ENCODE results near the gene TARDBP.
"Not testable (repeated sequence)": the region's sequence is repeated elsewhere in the genome, so short reads cannot be mapped to it uniquely, and the experiment has no call there.

The TARDBP gene

DNA sequence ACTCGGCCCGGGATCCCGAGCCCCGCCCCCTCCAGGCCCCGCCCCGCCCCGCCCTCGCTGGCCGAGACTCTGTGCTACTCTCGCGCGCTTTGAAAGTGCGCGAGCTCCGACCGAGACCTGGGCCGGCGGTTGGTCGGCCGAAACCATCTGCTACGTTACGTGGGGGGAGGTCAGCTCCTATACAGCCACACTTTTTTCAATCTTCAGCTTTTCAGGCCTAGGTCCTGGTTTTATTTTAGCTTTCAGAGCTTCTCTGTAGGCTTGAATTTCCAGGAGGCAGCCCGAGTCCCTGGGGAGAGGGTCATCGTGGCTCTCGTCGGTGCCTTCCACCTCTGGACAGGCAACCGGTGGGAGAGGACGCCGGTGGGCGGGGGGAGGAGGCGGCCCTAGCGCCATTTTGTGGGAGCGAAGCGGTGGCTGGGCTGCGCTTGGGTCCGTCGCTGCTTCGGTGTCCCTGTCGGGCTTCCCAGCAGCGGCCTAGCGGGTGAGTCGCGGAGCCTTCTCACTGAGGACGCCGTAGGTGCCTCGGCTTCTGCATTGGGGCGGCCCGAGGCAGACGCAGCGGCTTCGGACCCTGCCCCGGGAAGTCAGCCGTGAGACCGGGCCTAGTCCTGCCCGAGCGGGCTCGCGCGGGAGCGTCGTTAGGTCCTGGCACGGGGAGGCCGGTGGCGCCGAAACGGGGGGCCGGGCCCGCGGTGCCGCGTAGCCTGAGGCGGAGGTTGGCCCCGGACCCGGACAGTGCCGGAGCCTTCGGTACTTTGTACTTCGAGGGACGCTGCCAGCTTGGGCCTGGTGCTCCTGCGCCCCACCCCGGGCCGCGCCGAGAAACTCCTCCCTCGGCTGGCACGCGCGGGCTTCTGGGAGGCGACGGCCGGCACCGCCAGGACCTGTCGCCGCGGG, at the start of gene TARDBP:
Gene TARDBP, plus strand, starts transcription at position 395 of the 900 bp plus-strand sequence. CDS start 1,074 bp downstream, outside the sequence.
- peak; percentile 76 for DNase-seq (ENCODE audit: low read depth)

DNA sequence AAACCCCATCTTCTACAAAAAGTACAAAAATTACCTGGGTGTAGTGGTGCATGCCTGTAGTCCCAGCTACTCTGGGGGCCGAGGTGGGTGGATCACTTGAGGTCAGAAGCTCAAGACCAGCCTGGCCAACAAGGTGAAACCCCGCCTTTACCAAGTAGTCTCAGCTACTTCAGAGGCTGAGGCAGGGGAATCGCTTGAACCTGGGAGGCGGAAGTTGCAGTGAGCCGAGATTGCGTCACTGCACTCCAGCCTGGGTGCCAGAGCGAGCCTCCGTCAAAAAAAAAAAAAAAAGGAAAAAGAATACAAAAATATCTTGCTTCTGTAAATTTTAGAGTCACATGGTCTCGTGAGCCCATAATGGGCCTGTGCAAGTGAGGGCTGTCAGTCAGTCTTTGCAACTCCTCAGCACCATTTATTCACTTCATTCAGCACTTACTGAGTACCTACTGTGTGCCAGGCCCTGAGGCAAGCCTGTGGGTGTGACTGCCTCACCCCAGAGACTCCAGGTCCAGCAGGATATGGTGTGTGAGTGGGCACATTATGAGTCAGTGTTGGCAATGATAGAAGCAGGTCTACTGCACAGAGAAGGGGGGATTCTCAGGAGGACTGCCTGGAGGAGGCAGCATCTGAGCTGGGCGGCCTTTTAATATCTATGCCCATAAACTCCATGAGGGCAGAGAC, 46.8 kb upstream of the TARDBP start:
- DNase-seq (ENCODE audit: low read depth), result no peak

DNA sequence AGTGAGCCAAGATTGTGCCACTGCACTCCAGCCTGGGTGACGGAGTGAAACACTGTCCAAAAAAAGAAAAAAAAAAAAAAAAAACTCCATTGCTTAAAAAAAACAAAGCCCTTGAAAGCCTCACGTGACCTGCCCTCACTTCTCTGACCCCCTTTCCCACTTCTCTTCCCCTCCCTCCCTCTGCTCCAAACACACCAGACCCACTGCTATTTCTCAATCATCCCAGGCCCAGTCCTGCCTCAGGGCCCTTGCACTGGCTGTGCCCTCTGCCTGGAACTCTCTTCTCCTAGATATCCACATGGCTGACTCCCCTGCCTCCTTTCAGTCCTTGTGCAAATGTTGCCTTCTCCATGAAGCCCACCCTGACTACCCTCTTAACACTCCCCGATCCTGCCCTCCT, 45.4 kb upstream of the TARDBP start:
- no peak for DNase-seq (ENCODE audit: low read depth)

DNA sequence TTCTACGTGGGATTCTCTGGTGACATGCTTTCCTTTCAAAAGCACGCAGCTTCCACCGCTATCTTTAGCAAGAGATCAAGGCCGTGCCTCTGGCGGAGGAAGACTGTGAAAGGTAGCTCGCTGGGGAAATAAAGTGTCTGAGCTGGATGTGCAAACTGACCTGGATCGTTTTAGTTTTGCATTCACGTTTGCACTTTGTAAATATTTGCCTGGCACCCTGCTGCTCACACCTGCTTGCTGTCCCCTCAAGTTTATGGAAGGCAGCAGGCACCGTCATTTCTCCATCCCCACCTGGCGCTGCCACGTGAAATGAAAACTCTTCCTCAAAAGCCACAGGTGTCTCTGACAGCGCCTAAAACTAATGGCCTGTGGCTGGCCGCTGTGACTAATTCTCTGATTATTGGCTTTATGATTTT, 44.0 kb upstream of the TARDBP start:
- no peak for DNase-seq (ENCODE audit: low read depth)

DNA sequence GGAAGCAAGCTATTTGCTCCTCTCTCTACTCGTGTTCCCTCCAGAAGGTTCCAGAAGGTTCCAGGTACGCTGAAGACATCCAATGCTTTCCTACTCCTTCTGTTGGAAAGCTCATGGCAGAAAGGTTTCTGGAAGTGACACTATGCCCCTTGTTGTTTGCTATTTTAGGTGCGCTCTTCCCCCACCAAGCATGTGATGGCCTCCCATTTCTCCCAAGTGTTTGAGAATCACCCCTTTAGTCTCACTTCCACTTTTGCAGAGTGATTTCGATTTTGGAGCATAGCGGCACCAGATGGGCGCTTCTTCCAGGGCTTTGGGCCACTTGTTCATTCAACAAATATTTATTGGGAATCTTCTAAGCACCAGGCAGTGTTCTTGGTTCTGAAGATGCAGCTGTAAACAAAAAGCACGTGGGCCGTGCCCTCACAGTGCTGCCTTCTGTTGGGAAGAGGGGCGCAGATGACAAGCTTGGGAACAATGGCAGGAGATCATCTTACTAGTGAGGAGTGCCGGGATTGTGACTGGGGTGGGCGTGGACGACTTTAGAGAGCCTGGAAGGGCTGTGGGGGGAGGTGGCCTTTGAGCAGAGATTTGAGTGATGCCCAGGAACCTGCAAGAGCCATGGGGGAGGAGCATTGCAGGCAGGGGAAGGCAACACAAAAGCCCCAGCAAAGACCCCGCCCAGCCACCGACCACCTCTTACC, 43.0 kb upstream of the TARDBP start:
- DNase-seq (ENCODE audit: low read depth), result no peak

DNA sequence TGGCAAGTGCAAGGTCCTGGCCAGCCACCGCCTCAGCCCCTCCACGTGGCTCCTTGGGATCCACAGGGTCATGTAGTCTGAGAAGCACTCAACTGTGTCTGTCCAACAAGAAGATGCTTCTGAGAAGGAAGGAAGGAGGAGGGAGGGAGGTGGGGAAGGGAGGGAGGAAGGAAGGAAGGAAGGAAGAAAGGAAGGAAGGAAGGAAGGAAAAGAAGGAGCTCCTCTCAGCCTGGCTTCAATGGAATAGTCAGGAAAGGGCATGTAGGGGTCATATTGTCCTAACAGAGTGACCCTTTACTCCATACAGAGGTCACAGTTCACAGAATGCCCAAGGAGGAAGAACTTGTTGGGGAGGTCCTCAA, 42.5 kb upstream of the TARDBP start:
- no peak for DNase-seq (ENCODE audit: low read depth)

DNA sequence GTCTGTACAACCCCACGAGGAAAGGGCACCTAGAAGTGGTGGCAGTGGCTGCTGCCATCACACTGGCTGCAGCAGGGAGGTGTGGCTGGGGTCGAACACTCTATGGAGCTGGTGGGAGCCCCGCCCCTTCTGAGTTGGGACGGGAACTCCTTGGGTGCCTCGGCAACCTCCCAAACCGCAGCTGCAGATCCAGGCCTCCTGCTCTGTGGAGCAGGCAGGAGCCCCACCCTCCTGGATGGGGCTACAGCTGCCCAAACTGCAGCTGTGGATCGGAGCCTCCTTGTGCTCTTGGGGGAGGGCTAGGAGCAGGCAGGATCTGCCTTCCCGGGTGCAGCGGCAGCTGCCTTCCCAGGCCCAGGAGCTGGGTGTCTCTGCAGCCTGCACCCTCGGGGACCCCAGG, 38.9 kb upstream of the TARDBP start:
- peak; percentile 23 for DNase-seq (ENCODE audit: low read depth)

DNA sequence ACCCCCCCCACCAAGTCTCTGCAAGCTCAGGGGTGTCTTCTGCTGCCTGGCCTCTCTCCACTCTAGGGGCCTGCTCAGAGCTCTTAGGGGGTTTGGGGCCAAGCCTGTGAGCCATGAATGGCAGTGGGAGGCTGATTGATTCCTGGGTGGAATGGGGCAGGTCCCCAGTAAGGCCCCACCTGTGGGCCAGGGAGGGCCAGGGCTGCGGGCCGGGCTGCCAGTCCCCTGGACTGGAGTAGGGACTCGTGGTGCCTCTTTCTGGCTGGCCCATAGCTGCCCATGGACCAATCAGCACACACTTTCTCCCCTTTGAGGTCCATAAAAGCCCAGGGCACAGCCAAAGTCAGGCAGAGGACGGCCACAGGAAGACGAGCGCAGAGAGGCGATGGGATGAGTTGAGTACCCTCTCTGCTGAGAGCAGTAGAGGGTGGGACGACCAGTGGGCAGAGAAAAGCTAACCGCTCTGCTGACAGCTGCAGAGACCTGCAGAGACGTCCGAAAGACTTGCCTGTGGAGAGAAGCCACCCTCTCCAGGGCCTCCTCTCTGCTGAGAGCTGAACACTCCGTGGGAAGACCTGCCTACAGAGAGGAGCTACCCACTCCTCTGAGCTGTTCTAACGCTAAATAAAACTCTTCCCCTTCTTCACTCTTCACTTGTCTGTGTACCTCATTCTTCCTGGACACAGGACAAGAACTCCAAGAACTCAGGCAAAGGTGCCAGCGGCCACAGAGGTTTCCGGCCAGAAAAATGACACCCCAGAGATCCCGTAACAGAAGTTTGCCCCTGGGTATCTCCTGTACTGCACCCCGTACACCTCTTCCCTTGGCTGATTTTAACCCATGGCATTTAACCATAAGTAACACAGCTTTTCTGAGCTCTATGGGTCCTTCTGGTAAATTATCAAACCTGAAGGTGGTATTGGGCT, 38.2 kb upstream of the TARDBP start:
- no peak for DNase-seq (ENCODE audit: low read depth)

DNA sequence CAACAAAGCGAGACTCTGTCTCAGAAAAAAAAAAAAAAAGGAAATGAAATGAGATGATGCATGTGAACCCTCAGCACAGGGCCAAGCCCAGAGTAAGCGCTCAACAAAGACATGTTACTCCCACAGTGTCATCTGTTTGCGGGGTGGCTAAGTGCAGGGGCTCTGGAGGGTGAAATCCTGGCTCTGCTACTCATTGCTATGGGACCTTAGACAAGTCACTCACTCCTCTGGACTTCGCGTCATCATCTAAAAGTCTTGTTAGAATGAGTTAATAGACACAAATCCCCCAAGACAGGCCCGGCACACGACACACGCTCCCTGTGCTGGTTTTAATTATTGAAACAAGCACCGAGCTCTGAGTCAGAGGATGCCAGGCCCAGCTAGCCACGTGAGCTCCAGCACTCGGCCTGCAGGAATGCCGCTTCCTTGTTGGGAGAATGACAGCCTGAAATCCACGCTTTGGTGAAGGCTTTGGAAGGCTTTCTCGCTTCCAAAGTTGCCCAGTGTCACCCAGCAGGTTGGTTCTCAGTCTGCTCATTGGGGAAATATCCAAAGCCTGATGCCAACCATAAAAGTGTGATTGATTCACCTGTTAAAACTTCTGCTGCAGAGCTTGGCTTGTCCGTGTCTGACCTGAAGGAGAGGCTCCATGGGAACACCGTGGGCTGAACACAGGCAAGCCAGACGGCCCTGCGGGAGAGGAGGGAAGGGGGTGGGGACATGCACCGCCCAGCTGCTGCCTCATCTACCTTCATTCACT, 36.7 kb upstream of the TARDBP start:
- peak; percentile 76 for DNase-seq (ENCODE audit: low read depth)

DNA sequence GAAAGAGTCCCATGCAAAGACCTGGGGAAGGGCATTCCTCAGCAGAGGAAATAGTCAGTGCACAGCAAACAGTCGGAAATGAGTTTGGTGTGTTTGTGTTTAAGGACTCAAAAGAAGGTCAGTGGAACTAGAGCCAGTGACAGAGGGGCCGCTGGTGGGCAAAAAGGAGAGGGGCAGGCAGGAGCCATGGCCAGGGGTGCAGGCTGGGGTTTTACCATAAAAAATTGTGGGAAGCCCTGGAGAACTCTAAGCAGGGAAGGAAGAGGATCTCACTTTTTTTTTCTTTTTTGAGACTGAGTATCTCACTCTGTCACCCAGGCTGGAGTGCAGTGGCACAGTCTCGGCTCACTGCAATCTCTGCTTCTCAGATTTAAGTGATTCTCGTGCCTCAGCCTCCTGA, 33.7 kb upstream of the TARDBP start:
- DNase-seq (ENCODE audit: low read depth), result no peak

DNA sequence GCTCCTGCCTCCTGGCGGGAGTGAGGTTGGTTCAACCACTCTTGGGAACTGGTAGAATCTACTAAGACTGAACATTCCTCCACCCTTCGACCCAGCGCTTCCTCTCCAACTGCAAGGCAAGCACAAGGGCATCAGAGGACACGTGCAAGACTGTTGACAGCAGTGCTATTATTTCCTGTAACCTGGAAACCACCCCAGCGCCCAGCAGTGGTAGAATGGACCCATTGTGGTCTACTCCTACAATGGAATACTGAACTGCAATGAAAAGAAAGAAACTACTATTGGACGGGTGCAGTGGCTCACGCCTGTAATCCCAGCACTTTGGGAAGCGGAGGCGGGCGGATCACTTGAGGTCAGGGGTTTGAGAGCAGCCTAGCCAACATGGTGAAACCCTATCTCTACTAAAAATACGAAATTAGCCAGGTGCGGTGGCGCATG, 33.0 kb upstream of the TARDBP start:
- peak; percentile 55 for DNase-seq (ENCODE audit: low read depth)

DNA sequence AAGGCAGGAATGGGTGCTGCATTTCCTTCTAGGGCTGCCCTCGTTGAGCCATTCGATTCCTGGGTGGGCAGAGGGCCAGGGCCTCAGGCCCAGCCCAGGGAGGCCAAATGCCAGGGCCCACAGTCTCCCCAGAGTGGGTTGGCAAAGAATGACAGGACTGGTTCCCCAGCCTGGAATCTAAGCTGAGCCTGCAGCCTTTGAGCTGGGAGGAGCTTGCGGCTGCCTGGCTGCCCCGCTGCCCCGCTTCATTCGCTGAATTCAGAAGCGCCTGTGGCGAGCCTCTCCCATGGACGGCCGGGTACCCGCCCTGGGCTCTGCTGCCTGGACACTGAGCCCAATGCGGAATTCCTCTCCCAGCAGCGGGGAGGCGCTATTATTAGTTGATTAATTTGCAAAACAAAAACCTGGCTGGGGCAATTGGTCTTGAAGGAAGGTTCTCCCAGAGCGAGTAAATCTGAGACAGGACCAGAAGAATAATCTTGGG, 32.3 kb upstream of the TARDBP start:
- DNase-seq (ENCODE audit: low read depth), result peak; percentile 79

DNA sequence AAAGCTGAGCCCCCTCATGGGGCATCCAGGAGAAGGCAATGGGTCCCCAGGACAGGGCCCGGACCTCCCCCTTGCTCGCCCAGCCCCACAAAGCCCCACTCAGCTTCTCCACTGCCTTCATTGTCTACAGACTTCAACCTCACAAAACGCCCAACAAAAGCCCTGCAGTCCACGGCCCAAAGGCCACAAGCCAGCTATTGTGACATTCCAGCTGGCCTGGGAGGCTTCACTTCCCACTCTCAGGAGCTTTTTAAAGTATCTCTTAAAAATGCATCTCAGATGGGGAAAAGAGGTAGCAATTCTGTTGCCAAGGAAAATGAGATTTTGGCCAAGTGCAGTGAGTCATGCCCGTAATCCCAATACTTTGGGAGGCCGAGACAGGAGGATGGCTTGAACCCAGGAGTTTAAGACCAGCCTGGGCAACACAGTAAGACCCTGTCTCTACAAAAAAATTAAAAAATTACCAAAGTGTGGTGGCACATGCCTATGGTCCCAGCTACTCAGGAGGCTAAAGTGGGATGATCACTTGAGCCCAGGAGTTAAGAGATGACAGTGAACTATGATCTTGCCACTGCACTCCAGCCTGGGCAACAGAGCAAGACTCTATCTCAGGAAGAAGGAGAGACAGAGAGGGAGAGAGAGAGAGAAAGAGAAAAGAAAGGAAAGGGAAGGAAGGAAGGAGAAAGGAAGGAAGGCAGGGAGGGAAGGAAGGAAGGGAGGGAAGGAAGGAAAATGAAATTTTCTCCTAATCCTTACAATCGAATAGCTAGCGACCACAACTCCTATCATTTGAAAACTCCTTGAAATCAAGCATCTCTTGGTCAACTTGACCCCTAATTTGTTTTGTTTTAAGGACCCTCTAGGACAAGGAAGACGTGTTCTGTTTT, 31.4 kb upstream of the TARDBP start:
- DNase-seq (ENCODE audit: low read depth), result peak; percentile 32

DNA sequence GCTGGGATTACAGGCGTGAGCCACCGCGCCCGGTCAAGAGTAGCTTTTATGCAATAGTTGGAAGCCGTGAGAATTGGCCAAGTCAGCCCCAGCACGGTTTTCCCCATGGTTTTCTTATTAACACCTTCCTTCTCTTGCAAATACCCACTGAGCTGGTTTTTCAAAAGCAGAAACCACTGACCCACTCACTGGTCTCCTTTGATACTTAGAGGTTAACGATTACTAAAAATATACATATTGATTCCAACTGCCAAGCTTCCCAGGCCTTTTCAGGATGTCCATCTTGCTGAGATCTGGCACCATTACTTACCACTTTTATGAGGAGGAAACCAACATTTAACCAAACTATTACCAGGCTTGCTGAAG, 25.9 kb upstream of the TARDBP start:
- no peak for DNase-seq (ENCODE audit: low read depth)

DNA sequence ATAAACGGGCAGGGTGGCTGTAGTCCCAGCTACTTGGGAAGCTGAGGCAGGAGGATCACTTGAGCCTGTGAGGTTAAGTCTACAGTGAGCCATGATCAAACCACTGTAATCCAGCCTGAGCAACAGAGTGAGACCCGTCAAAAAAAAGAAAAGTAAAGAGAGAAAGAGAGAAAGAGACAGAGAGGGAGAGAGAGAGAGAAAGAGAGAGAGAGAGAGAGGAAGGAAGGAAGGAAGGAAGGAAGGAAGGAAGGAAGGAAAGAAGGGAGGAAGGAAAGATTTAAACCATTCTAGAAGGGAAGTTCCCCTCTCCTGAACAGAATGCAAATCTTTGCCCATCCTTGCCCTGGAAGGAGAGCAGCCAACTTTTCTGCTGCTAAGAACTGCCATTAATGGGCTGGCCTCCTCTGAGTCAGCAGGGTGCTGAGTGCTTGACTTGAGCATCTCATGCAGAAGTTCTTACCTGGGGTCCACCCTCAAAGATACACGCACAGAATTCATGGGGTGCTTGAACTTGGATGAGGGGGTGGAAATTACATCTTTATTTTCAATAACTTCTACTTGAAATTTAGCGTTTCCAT, 24.5 kb upstream of the TARDBP start:
- no peak for DNase-seq (ENCODE audit: low read depth)

DNA sequence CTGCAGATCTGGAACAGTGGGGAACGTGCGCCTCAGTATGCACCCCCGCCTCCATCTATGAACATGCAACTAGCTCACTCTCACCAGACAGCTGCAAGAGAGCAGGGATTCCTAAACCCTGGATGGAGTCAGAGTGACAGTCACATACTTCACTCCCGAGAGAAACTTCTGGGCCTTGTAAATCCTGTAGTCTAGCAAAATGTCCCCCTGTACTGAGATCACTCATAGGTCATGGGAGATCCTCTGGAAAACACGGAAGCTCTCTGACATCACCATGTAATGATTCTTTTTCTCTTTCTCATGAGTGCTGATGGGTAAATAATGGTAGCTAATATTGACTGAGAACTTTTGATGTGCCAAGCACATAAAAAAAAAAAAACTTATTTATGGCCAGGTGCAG, 23.4 kb upstream of the TARDBP start:
- no peak for DNase-seq (ENCODE audit: low read depth)

DNA sequence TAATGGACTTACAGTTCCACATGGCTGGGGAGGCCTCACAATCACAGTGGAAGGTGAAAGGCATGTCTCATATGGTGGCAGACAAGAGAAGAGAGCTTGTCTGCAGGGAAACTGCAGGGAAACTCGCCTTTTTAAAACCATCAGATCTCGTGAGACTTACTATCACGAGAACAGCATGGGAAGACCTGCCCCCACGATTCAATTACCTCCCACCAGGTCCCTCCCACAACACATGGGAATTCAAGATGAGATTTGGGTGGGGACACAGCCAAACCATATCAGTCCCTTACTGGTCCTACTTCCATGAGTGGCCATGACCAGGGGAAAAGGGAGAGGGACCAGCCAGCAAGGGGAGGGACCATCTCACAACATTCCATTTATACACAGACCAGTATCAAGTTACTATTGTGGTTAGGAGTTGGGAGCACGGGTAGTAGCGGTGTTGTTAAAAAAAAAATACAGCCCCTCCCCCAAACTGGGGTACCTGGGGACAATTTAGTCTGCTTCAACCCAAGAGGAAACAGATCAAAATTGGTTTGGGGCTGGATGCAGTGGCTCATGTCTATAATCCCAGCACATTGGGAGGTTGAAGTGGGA, 22.4 kb upstream of the TARDBP start:
- DNase-seq (ENCODE audit: low read depth), result not testable (repeated sequence)

DNA sequence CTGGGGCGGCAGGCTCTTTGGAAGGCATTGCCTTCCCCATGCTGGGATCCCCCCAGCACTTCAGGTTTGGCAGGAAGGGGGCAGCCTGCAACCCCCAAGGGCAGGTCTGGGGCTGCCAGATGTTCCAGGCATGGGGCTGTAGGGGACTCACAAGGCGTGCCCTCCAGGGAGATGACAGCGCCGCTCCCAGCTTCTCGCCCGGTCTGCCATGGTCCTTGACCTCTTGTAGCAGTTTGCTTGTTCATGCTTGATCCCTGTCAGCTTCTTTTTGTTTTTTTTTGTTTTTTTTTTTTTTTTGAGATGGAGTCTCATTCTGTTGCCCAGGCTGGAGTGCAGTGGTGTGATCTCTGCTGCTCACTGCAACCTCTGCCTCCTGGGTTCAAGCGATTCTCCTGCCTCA, 21.6 kb upstream of the TARDBP start:
- no peak for DNase-seq (ENCODE audit: low read depth)

DNA sequence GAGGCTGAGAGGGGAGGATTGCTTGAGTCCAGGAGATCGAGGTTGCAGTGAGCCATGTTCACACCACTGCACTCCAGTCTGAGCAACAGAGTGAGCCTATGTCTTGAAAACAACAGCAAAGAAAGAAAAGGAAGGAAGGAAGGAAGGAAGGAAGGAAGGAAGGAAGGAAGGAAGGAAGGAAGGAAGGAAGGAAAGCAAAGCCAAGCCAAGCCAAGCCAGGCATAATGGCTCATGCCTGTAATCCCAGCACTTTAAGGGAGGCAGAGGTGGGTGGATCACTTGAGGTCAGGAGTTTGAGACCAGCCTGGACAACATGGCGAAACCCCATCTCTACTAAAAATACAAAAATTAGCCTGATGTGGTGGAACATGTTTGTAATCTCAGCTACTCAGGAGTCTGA, 20.4 kb upstream of the TARDBP start:
- not testable (repeated sequence) for DNase-seq (ENCODE audit: low read depth)
